22Rv1 (cell line): Measurements from ENCODE around the gene IVNS1ABP.

Experiments
- H3K27ac ChIP-seq: fragments of 450-650 bp; 2 replicates; pipeline ENCODE4 v1.5.1; 2017
- ZFX ChIP-seq: fragments of 450-650 bp; IDR thresholded peaks from 2 replicates; pipeline ENCODE4 v1.6.1; 2017; ENCODE audit warnings: antibody characterized with exemption, borderline replicate concordance
- TF ChIP-seq, protein P1 (sequence below): fragments of 450-650 bp; IDR thresholded peaks from 2 replicates; pipeline ENCODE4 v1.5.1; 2017; ENCODE audit warnings: mild to moderate bottlenecking

The IVNS1ABP gene

DNA sequence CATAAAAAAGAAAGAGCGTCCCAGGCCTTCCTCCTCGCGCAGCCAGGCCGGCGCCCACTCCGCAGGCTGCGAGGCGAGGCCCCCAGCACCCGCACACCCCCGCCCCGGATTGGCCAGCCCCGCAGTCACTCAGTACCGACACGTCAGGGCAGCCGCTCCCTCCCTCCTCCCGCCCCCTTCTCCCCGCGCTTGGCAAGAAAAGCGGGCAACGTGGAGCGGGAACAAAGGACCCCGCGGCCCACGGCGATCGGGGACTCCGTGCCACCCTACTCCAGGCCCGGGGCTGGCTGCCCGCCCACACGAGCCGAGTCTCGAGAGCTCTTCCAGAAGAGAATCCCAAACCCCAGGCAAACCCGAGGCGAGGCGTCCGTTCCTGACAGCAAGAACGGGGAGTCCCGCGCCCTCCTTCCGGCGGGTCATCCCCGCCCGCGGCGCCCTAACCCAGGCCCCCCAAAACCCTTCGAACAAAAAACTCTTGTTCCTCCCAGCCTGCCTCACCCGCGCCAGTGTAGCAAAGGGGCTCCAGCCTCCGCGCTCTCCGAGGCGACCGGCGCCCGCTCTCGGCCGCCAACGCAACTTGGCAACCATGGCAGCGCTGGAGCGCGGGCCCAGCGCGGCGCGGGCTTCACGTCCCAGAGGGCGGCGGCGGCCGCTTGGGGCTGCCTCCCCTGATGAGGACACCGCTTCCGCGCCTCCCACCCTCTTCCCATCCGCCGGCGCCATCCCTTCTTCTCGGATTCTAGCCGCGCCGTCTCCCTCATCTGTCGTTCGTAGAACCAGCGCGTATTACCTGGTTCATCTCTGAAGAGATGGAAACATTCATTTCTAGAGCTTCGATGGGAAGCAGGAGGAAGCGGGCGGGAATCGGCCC, 645 bp downstream of the IVNS1ABP start:
- TF ChIP-seq ZFX: no peak
- TF ChIP-seq, protein P1, sequence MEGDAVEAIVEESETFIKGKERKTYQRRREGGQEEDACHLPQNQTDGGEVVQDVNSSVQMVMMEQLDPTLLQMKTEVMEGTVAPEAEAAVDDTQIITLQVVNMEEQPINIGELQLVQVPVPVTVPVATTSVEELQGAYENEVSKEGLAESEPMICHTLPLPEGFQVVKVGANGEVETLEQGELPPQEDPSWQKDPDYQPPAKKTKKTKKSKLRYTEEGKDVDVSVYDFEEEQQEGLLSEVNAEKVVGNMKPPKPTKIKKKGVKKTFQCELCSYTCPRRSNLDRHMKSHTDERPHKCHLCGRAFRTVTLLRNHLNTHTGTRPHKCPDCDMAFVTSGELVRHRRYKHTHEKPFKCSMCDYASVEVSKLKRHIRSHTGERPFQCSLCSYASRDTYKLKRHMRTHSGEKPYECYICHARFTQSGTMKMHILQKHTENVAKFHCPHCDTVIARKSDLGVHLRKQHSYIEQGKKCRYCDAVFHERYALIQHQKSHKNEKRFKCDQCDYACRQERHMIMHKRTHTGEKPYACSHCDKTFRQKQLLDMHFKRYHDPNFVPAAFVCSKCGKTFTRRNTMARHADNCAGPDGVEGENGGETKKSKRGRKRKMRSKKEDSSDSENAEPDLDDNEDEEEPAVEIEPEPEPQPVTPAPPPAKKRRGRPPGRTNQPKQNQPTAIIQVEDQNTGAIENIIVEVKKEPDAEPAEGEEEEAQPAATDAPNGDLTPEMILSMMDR: peak; percentile 3; the same call in 1 of the 2 replicates
- peak overlapping the region; percentile 89 for H3K27ac ChIP-seq

DNA sequence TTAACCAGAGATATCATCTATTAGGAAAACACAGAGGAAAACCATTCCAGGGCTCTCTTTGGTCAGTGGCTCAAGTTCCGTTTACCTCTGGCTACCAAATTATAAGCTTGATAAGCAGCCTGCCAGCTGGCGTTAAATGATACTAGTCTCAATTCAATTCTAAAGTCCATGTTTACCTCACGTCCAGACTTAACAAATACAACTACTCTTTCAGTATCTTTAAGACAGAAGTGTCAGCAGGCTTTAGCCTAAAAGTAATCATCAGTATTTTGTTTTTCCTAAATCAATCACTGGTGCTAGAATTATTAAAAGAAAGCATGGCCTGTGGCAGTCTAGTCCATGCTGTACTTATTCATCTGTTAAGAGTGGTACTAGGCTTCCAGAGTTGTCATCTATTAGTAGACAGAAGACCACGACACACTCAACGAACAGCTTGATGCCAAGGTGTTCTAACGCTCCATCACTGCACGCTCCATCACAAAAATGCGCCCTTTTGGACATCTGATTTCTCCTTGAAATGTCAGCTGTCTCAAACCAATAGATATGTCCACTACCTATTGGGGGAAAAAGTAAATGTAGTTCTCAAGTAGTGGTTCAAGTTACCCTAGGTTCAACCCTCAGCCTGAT, 1.5 kb downstream of the IVNS1ABP start:
- H3K27ac ChIP-seq: peak overlapping the region; percentile 89
- no peak for TF ChIP-seq ZFX
- TF ChIP-seq, protein P1: no peak

DNA sequence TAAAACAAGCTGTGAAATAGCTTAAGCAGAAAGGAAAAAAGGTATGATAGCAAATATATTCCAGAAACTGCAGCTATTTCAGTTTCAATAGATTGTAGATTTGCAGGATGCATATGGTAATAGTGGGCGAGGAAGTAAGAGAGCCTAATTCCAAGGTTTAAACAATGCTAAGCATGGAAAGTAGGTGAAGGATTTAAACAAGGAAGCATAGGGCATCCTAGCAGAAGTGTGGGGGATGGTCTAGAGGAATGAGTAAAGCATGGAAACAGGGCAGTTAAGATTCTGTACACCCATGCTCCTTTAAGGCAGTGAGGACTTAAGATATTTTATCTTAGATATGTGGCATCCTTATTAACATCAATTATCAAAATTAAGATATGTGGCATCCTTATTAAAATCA, 2.6 kb downstream of the IVNS1ABP start:
- no peak for TF ChIP-seq ZFX
- H3K27ac ChIP-seq: no peak overlapping the region

DNA sequence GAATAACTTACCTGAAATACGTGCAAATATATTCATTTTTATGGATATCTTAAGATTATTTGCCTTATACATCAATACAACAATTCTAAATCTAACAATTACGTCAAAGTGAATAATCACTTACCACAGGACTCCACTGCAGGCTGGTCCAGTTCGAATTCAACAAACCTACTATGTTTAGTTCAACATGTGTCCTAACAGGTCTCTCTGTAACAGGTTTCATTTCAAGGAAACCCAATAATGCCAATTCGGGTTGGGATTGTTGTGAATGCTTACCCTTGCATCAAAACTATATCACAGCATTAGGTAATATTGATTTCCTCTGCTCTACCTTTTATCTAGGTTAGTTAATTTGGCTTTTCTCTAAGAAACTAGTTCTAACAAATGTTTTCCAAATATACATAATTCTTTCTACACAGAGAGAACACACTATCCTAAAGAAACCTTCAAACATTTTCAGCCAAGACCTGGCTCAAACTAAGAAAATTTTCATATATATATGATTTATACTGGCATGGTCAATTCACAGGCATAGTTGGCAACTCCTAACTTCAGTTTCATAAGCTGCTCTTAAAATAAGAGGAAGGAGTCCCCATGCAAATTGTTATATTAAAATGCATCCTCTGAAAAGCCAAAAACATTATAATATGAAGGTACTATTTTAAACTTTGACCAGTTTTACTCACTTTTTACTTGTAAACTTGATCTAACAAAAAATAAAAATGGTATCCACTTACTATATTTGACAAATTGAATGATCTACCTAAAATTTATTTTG, 4.5 kb downstream of the IVNS1ABP start:
- no peak for TF ChIP-seq ZFX
- TF ChIP-seq, protein P1: no peak
- H3K27ac ChIP-seq: no peak overlapping the region

DNA sequence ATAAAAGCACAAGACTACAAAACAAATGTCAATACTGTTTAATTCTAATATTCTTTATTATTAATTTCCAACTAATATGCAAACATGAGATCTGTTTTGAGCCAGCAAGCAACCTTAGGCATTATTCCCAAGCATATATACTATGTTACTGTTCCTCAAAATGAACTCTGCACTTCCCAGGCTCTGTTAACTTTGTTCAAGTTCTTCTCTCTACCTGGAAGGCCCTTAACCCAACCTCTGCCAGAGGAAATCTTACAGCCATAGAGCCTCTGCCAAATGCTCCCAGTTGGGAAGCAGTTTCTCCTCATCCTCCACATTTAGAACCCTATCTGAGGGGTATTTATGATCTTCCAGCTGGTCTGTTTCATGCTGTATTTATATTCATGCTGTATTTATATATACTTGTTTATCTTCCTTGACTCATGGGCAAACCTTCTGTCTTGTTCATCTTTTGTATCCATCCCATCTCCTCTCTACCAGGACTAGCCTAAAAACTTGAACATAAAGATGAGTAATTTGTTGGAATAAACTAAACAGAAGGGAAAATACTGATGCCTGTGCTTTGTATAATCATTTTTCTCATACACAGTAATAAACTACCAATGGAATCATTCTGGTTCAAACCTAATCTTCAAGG, 5.3 kb downstream of the IVNS1ABP start:
- TF ChIP-seq ZFX: no peak
- TF ChIP-seq, protein P1: no peak
- no peak overlapping the region for H3K27ac ChIP-seq

DNA sequence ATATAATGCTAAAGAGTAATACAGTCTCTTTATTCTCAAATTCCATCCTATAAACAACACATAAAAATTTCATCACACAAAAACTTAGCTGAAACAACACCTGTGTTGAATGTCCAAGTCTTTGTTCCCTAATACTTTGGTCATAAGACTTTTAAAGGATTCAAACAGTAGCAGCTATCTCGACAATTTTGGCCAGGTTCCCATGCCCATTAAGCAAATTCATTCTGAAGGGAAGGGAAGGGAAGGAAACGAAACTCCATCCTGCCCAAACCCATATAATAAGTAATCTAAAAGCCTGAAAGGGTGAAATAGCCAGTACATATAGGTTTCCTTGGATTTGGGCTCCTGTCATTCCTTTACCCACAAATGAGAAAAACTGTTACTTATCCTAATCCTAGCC, 7.5 kb downstream of the IVNS1ABP start:
- H3K27ac ChIP-seq: no peak overlapping the region
- no peak for TF ChIP-seq ZFX
- TF ChIP-seq, protein P1: no peak

DNA sequence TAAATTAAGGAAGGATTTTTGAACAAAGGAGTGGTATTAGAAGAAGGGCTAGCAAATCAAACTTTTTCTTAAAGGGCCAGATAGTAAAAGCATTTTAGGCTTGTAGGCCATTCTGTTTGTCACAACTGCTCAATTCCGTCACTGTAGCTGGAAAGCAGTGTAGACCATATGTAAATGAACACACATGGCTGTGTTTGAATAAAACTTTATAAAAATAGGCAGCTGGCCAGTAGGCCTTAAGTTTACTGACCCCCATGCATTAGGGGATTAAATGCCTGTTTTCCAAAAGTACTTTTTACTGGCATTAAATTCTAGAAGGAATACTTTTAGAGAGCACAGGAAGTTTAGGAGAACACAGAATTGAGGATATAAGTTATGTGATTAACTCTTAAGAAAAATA, 8.9 kb downstream of the IVNS1ABP start:
- no peak overlapping the region for H3K27ac ChIP-seq
- TF ChIP-seq ZFX: no peak
